ENCODE results near the gene COL1A2. TPM values are rescaled to one million over a fixed set of nuclear protein-coding genes. Genes with fewer than 3 reads are reported as not detected.

Gene COL1A2
- total RNA-seq (0.12 and 0.47 TPM in 2 replicates), polyA plus RNA-seq (0.23 and 0.46 TPM in 2 replicates), polyA minus RNA-seq (0.29 and 1.2 TPM in 2 replicates)
- total RNA-seq (2013): 59.9 TPM

DNA sequence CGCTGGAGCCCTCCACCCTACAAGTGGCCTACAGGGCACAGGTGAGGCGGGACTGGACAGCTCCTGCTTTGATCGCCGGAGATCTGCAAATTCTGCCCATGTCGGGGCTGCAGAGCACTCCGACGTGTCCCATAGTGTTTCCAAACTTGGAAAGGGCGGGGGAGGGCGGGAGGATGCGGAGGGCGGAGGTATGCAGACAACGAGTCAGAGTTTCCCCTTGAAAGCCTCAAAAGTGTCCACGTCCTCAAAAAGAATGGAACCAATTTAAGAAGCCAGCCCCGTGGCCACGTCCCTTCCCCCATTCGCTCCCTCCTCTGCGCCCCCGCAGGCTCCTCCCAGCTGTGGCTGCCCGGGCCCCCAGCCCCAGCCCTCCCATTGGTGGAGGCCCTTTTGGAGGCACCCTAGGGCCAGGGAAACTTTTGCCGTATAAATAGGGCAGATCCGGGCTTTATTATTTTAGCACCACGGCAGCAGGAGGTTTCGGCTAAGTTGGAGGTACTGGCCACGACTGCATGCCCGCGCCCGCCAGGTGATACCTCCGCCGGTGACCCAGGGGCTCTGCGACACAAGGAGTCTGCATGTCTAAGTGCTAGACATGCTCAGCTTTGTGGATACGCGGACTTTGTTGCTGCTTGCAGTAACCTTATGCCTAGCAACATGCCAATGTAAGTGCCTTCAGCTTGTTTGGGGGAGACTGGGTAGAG lies at the start of gene COL1A2:
Gene COL1A2, plus strand, starts transcription at position 459 of the 704 bp plus-strand sequence. Its CDS starts 137 bp downstream, at position 596.
- ChIA-PET POLR2A (no interaction called here), CTCF (interaction anchor here (0.7 to 2.6 kb wide), 28 partner anchors 8 to 1149 kb away, joined by 3 to 21 read pairs (median 4); partner anchors contain the start of gene GNG11)
- H3K27me3 ChIP-seq (replicated peaks in 1 of 4; ENCODE audit: control extremely low read depth in 1 of 4, control insufficient read depth in 3 of 4, insufficient read depth in 4 of 4, low read length in 3 of 4): peaks cover 0 to 29% (median 8%) of the 10 kb centered on the region in 4 experiments
- H3K79me2 ChIP-seq (ENCODE audit: control insufficient read depth, insufficient read depth, low read length): no peaks in the 10 kb centered on the region
- no peaks in the 10 kb centered on the region for H3K9me3 Mint-ChIP-seq (ENCODE audit: insufficient read depth)
- H3K27me3 Mint-ChIP-seq: peaks cover 39% of the 10 kb centered on the region
- H4K20me1 ChIP-seq (ENCODE audit: control insufficient read depth, insufficient read depth, low read length, poor library complexity, severe bottlenecking): no peaks in the 10 kb centered on the region
- DNase-seq (peak; percentile 43), ATAC-seq (ENCODE audit: low read depth) (peak; percentile 24)
- H3K9ac ChIP-seq (ENCODE audit: low read length): peak within 1 kb of the TSS; percentile 56
- WGBS (ENCODE audit: insufficient coverage): 3% methylated on average over 31 of the region's 32 CpGs
- no peaks in the 10 kb centered on the region for H3K36me3 ChIP-seq (replicated peaks in 1 of 2; ENCODE audit: control extremely low read depth in 1 of 2, control insufficient read depth in 1 of 2, extremely low read depth in 1 of 2, insufficient read depth in 2 of 2, low read length in 1 of 2)
- no peak for TF ChIP-seq EZH2 (IDR thresholded peaks at IDR 0.05; ENCODE audit: borderline replicate concordance, insufficient read depth, low read depth, low read length, poor library complexity, severe bottlenecking)
- TF ChIP-seq, protein P1, sequence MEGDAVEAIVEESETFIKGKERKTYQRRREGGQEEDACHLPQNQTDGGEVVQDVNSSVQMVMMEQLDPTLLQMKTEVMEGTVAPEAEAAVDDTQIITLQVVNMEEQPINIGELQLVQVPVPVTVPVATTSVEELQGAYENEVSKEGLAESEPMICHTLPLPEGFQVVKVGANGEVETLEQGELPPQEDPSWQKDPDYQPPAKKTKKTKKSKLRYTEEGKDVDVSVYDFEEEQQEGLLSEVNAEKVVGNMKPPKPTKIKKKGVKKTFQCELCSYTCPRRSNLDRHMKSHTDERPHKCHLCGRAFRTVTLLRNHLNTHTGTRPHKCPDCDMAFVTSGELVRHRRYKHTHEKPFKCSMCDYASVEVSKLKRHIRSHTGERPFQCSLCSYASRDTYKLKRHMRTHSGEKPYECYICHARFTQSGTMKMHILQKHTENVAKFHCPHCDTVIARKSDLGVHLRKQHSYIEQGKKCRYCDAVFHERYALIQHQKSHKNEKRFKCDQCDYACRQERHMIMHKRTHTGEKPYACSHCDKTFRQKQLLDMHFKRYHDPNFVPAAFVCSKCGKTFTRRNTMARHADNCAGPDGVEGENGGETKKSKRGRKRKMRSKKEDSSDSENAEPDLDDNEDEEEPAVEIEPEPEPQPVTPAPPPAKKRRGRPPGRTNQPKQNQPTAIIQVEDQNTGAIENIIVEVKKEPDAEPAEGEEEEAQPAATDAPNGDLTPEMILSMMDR (IDR thresholded peaks at IDR 0.05): no peak
- peaks cover 0 to 4% (median 0%) of the 10 kb centered on the region in 3 donors for H3K9me3 ChIP-seq (ENCODE audit: control extremely low read depth in 1 of 3, control insufficient read depth in 2 of 3, insufficient read depth in 1 of 3, low read length in 2 of 3)
- intact Hi-C loops (cut with micrococcal nuclease): loop anchor here (1.0 to 10.0 kb wide), 6 partner anchors 106 to 1150 kb away; no protein-coding TSS in a partner anchor
- H3K27ac Mint-ChIP-seq: no peak within 1 kb of the TSS
- peaks cover 15 to 16% of the 10 kb centered on the region in 2 donors for H3K4me1 ChIP-seq (ENCODE audit: control insufficient read depth in 2 of 2, insufficient read depth in 2 of 2, low read length in 2 of 2)
- peak within 1 kb of the TSS; percentile 75 for H3K4me3 Mint-ChIP-seq
- peak within 1 kb of the TSS; percentile 80 for H2AFZ ChIP-seq (ENCODE audit: insufficient read depth, low read depth, low read length, poor library complexity, severe bottlenecking)
- H3K4me2 ChIP-seq (replicated peaks; ENCODE audit: low read depth, low read length, poor library complexity, severe bottlenecking): peak within 1 kb of the TSS; percentile 84
- H3K4me3 ChIP-seq (ENCODE audit: control extremely low read depth in 1 of 5, extremely low read depth in 1 of 5, insufficient read depth in 1 of 5, low read depth in 2 of 5, low read length in 4 of 5): peak within 1 kb of the TSS in 3 of 5 experiments; percentile 40 to 66 (median 50)
- no peak within 1 kb of the TSS for H3K27ac ChIP-seq (ENCODE audit: low read length in 2 of 2)
- peaks cover 10% of the 10 kb centered on the region for H3K4me1 Mint-ChIP-seq

DNA sequence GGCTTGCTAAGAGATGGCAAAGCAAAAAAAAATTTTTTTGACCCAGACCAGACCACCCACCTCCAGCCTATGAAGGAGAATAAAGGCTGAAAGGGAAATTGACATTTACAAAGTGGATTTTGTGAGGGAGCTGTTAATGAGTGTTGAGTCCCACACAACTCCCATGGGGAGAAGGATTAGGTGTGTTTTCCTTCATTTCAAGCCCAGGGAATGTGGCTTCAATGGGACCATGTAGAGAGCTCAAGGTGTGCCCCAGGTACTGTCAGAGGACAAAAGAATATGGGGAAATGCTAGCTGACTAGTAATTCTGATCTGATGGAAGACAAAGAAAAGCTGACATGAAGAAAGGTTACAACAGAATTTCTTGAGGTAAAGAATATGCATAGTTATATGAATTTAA lies 48.8 kb upstream of the COL1A2 start:
- intact Hi-C loops (cut with micrococcal nuclease): no loop called here
- Mint-ChIP-seq H3K27me3 (peaks cover 15% of the 10 kb centered on the region), H3K27ac (no peak overlapping the region), H3K4me3 (no peak overlapping the region), H3K4me1 (peaks cover 2% of the 10 kb centered on the region), H3K9me3 (ENCODE audit: insufficient read depth) (no peaks in the 10 kb centered on the region)
- TF ChIP-seq, protein P1 (IDR thresholded peaks at IDR 0.05): no peak
- no peak for TF ChIP-seq EZH2 (IDR thresholded peaks at IDR 0.05; ENCODE audit: borderline replicate concordance, insufficient read depth, low read depth, low read length, poor library complexity, severe bottlenecking)
- Histone ChIP-seq H3K27me3 (replicated peaks in 1 of 4; ENCODE audit: control extremely low read depth in 1 of 4, control insufficient read depth in 3 of 4, insufficient read depth in 4 of 4, low read length in 3 of 4) (no peaks in the 10 kb centered on the region), H3K4me2 (replicated peaks; ENCODE audit: low read depth, low read length, poor library complexity, severe bottlenecking) (no peak overlapping the region), H3K79me2 (ENCODE audit: control insufficient read depth, insufficient read depth, low read length) (no peaks in the 10 kb centered on the region), H3K9ac (ENCODE audit: low read length) (no peak overlapping the region), H3K27ac (ENCODE audit: low read length in 2 of 2) (no peak overlapping the region), H3K9me3 (ENCODE audit: control extremely low read depth in 1 of 3, control insufficient read depth in 2 of 3, insufficient read depth in 1 of 3, low read length in 2 of 3) (no peaks in the 10 kb centered on the region), H4K20me1 (ENCODE audit: control insufficient read depth, insufficient read depth, low read length, poor library complexity, severe bottlenecking) (no peaks in the 10 kb centered on the region), H3K36me3 (replicated peaks in 1 of 2; ENCODE audit: control extremely low read depth in 1 of 2, control insufficient read depth in 1 of 2, extremely low read depth in 1 of 2, insufficient read depth in 2 of 2, low read length in 1 of 2) (no peaks in the 10 kb centered on the region), H3K4me1 (ENCODE audit: control insufficient read depth in 2 of 2, insufficient read depth in 2 of 2, low read length in 2 of 2) (no peaks in the 10 kb centered on the region), H3K4me3 (ENCODE audit: control extremely low read depth in 1 of 5, extremely low read depth in 1 of 5, insufficient read depth in 1 of 5, low read depth in 2 of 5, low read length in 4 of 5) (no peak overlapping the region), H2AFZ (ENCODE audit: insufficient read depth, low read depth, low read length, poor library complexity, severe bottlenecking) (no peak overlapping the region)
- ATAC-seq (ENCODE audit: low read depth) (no peak), DNase-seq (no peak)
- CTCF ChIA-PET: interaction anchor here (1.3 kb wide), 1 partner anchor 10 kb away, joined by 3 read pairs; no protein-coding TSS in a partner anchor
- POLR2A ChIA-PET: no interaction called here
